HT-29 (cell line): ENCODE results near the gene HIBCH. TPM values are rescaled to one million over a fixed set of nuclear protein-coding genes. Genes with fewer than 3 reads are reported as not detected.

Experiments
- DNase-seq: peaks from one replicate; pipeline ENCODE4 v3.0.0-alpha.2; 2015; ENCODE audit warnings: low spot score
- total RNA-seq: library from RNA; depleted of rRNA; stranded (reverse); fragments of >200 nt; shearing (Covaris generic); gene quantifications from 2 replicates; pipeline ENCODE4 v1.2.3, GENCODE V29; 2014

The HIBCH gene
- total RNA-seq, 1 experiment from 2014 or later = 8.6 TPM

- DNase-seq = no peak
These were observed 129.0 kb downstream of the HIBCH start for GRCh38 chr2:190190507-190191162.

- DNase-seq = no peak
These were observed 131.3 kb downstream of the HIBCH start for GRCh38 chr2:190188289-190188688.

- DNase-seq = no peak
These were observed 133.4 kb downstream of the HIBCH start for GRCh38 chr2:190186238-190186637.

GRCh38 chr2:190185380-190185779, 134.2 kb downstream of the HIBCH start:
- no peak for DNase-seq

GRCh38 chr2:190184460-190184859, 135.2 kb downstream of the HIBCH start:
- DNase-seq = no peak

- no peak for DNase-seq
These were observed 136.1 kb downstream of the HIBCH start for GRCh38 chr2:190183539-190183938.

- no peak for DNase-seq
These were observed 137.5 kb downstream of the HIBCH start for GRCh38 chr2:190182071-190182524.

GRCh38 chr2:190181123-190181669, 138.4 kb downstream of the HIBCH start:
- DNase-seq = peak; percentile 22

GRCh38 chr2:190180313-190181122, 139.1 kb downstream of the HIBCH start:
- DNase-seq = peak; percentile 69

- no peak for DNase-seq
These were observed 139.8 kb downstream of the HIBCH start for GRCh38 chr2:190179754-190180312.

GRCh38 chr2:190178066-190178722, 141.4 kb downstream of the HIBCH start:
- no peak for DNase-seq

- no peak for DNase-seq
These were observed 142.2 kb downstream of the HIBCH start for GRCh38 chr2:190177249-190178040.

GRCh38 chr2:190173392-190173791, 146.2 kb downstream of the HIBCH start:
- no peak for DNase-seq

GRCh38 chr2:190170673-190171072, 149.0 kb downstream of the HIBCH start:
- DNase-seq = no peak

- DNase-seq = no peak
These were observed 150.2 kb downstream of the HIBCH start for GRCh38 chr2:190169221-190170072.

- DNase-seq = no peak
These were observed 151.9 kb downstream of the HIBCH start for GRCh38 chr2:190167702-190168101.

GRCh38 chr2:190165491-190165890, 154.1 kb downstream of the HIBCH start:
- DNase-seq = no peak

GRCh38 chr2:190162851-190163250, 156.8 kb downstream of the HIBCH start:
- no peak for DNase-seq

- no peak for DNase-seq
These were observed 160.2 kb downstream of the HIBCH start for GRCh38 chr2:190159453-190159852.
